Glutamatergic neuron (in vitro differentiated cells): ENCODE measurements around the gene KHDRBS2. TPM values are rescaled to one million over a fixed set of nuclear protein-coding genes. Genes with fewer than 3 reads are reported as not detected.

Experiments
- DNase-seq: peaks from one replicate; pipeline ENCODE4 v3.0.0; 2022
- H3K27ac Mint-ChIP-seq: one replicate; pipeline ENCODE4 v1.8.0; 2020; ENCODE audit warnings: mild to moderate bottlenecking, mixed read lengths, inconsistent platforms; ENCODE audit not compliant: unreplicated experiment
- H3K27me3 Mint-ChIP-seq: one replicate; pipeline ENCODE4 v1.8.0; 2020; ENCODE audit warnings: mild to moderate bottlenecking, moderate library complexity, mixed read lengths, inconsistent platforms; ENCODE audit not compliant: unreplicated experiment
- H3K36me3 Mint-ChIP-seq: one replicate; pipeline ENCODE4 v1.8.0; 2020; ENCODE audit warnings: mild to moderate bottlenecking, mixed read lengths, inconsistent platforms; ENCODE audit not compliant: unreplicated experiment
- H3K4me1 Mint-ChIP-seq: one replicate; pipeline ENCODE4 v1.8.0; 2020; ENCODE audit warnings: mild to moderate bottlenecking, low read depth, mixed read lengths, inconsistent platforms; ENCODE audit not compliant: unreplicated experiment
- H3K4me3 Mint-ChIP-seq: one replicate; pipeline ENCODE4 v1.8.0; 2020; ENCODE audit warnings: mild to moderate bottlenecking, mixed read lengths, inconsistent platforms; ENCODE audit not compliant: unreplicated experiment
- H3K9me3 Mint-ChIP-seq: one replicate; pipeline ENCODE4 v1.8.0; 2020; ENCODE audit warnings: mild to moderate bottlenecking, moderate library complexity, mixed read lengths, inconsistent platforms; ENCODE audit not compliant: unreplicated experiment
- CTCF ChIP-seq: fragments of 200-600 bp; sonication (generic); IDR thresholded peaks from one replicate; pipeline ENCODE4 v1.5.0; 2021; ENCODE audit not compliant: partially characterized antibody, unreplicated experiment
- total RNA-seq: library from RNA; stranded (reverse); fragmentation: NEBNext Ultra II Directional; extraction: Animal tissue kit (Norgen Biotek cat#: 25700); gene quantifications from one replicate; pipeline ENCODE4 v1.2.1, GENCODE V29; 2021; ENCODE audit not compliant: unreplicated experiment

Gene KHDRBS2
- total RNA-seq, 1 donor from 2014 or later = 19.7 TPM

GRCh38 chr6:62129127-62129526 lies 156.9 kb downstream of the KHDRBS2 start:
- no peak for DNase-seq
- Mint-ChIP-seq H3K27ac (no peak overlapping the region), H3K36me3 (peaks cover 14% of the 10 kb centered on the region), H3K4me3 (no peak overlapping the region), H3K9me3 (no peaks in the 10 kb centered on the region), H3K27me3 (peaks cover 4% of the 10 kb centered on the region), H3K4me1 (no peaks in the 10 kb centered on the region)
- no peak for TF ChIP-seq CTCF

DNA sequence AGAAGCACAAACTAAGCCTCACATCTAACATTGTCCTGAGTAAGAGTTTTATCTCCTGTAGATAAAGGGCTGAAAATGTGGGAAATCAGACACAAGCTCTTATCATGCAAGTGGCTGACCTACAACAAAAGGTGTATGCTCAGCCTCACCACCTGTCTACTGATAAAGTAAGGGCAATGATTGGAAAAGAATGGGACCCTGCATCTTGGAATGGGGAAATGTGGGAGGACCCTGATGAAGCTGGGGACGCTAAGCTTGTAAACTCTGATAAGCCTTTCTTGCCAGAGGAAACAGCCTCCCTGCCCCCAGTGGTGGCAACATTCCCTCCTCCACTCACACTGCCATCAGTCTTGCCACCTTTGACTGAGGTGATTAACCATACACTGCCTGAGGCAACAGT lies 166.6 kb downstream of the KHDRBS2 start:
- Mint-ChIP-seq H3K27ac (no peak overlapping the region), H3K9me3 (peaks cover 5% of the 10 kb centered on the region), H3K4me3 (no peak overlapping the region), H3K4me1 (no peaks in the 10 kb centered on the region), H3K27me3 (peaks cover 2% of the 10 kb centered on the region), H3K36me3 (peaks cover 12% of the 10 kb centered on the region)
- TF ChIP-seq CTCF = no peak
- no peak for DNase-seq

DNA sequence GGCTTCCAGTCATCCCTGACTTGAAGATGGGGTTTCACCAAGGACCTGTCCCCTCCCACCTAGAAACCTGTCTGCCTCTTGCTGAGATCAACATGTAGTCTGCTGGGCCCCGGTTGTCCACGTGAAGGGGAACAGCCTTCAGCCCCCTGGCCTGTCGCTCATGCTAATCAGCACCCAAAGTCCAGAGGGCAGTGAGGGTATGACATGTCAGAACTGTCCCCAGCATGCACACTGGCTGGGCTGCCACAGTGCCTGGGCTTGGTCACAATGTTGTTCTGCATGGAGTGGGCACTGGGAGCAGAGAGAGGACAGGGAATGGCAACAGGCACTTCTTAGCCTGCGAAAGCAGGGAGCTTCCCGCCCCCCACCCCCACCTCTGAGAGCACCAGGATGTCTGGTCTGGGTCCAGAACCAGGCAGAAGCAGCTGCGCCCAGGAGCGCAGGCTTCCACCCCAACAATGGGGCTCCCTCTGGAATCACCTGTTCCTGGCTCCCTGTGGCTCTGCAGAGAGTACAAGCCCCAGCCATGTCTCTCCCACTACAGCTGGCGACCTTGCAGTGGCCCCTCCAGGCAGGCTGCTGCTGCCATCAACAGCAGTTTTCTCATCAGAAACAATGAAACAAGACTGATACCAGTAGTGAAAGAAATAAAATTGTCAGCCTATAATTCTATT lies 182.7 kb downstream of the KHDRBS2 start:
- DNase-seq = no peak
- no peak for TF ChIP-seq CTCF

GRCh38 chr6:62102387-62102786 lies 183.6 kb downstream of the KHDRBS2 start:
- H3K4me1 Mint-ChIP-seq = no peaks in the 10 kb centered on the region
- no peaks in the 10 kb centered on the region for H3K36me3 Mint-ChIP-seq
- no peak for TF ChIP-seq CTCF
- no peak overlapping the region for H3K27ac Mint-ChIP-seq
- no peak overlapping the region for H3K4me3 Mint-ChIP-seq
- H3K9me3 Mint-ChIP-seq = peaks cover under 1% of the 10 kb centered on the region
- H3K27me3 Mint-ChIP-seq = no peaks in the 10 kb centered on the region
- no peak for DNase-seq

More for the DNA sequence above, 182.7 kb downstream of the KHDRBS2 start:
- no peaks in the 10 kb centered on the region for H3K36me3 Mint-ChIP-seq
- H3K27me3 Mint-ChIP-seq = no peaks in the 10 kb centered on the region
- H3K4me3 Mint-ChIP-seq = no peak overlapping the region
- H3K4me1 Mint-ChIP-seq = no peaks in the 10 kb centered on the region
- H3K9me3 Mint-ChIP-seq = peaks cover 2% of the 10 kb centered on the region
- H3K27ac Mint-ChIP-seq = no peak overlapping the region

DNA sequence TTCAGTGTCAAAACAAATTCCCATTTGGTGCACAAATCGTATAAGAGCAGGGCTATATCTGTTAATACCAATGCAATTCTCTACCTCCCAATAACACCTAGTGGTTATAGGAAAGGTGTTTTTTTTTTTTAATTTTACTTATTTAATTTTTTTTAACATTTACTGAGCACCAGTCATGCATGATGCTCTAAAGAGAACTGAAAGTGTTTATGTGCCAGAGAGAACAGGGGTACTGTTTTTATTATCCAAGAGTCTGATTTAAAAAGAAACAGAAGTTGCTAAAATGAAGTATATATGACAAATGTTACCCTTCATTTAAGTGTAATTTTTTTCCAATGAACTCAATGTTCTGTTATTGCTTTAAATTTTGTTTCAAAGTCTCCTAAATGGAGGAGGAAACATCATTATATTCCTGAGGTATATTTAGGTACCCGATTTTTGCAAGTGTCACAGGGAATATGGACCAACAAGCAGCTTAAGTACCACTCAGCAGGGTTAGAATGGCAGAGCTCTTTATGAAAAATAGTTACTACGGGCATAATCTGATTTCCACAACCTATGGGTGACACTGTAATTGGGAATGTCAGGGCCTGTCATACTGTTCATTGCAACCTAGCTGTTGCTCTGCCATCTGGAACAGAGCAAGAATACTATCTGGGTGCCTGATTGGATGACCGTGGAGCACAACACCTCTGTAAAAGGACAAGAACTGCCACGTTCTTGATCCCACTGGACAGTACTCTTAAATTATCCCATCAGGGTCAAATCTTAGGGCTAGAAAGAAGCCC lies 195.4 kb downstream of the KHDRBS2 start:
- peaks cover 2% of the 10 kb centered on the region for H3K27me3 Mint-ChIP-seq
- H3K36me3 Mint-ChIP-seq = no peaks in the 10 kb centered on the region
- H3K9me3 Mint-ChIP-seq = no peaks in the 10 kb centered on the region

More for the DNA sequence above, 195.4 kb downstream of the KHDRBS2 start:
- no peak overlapping the region for H3K27ac Mint-ChIP-seq
- no peak for DNase-seq
- no peak for TF ChIP-seq CTCF
- H3K4me1 Mint-ChIP-seq = peaks cover 6% of the 10 kb centered on the region
- no peak overlapping the region for H3K4me3 Mint-ChIP-seq
